Trophoblast cell (in vitro differentiated cells and primary cell): ENCODE data around the gene TMA7.

Source experiments
- DNase-seq, 2 donors: peaks; one replicate each; pipeline ENCODE4 v3.0.0-alpha.2; 2016
- H2AFZ ChIP-seq: 2 replicates; pipeline ENCODE4 v1.6.1; 2013; ENCODE audit warnings: low read length, moderate library complexity, mild to moderate bottlenecking; ENCODE audit not compliant: insufficient read depth, poor library complexity
- H2AK5ac ChIP-seq: 2 replicates; pipeline ENCODE4 v1.6.1; 2013; ENCODE audit warnings: mild to moderate bottlenecking, low read length
- H2BK120ac ChIP-seq: 2 replicates; pipeline ENCODE4 v1.6.1; 2013; ENCODE audit warnings: low read length, mild to moderate bottlenecking, moderate library complexity; ENCODE audit not compliant: insufficient read depth, poor library complexity
- H2BK12ac ChIP-seq: 2 replicates; pipeline ENCODE4 v1.6.1; 2013; ENCODE audit warnings: mild to moderate bottlenecking, low read length, moderate library complexity
- H2BK5ac ChIP-seq: 2 replicates; pipeline ENCODE4 v1.6.1; 2013; ENCODE audit warnings: low read length, low read depth, moderate library complexity, mild to moderate bottlenecking; ENCODE audit not compliant: poor library complexity
- H3K14ac ChIP-seq: 2 replicates; pipeline ENCODE4 v1.6.1; 2013; ENCODE audit warnings: mild to moderate bottlenecking, low read length
- H3K18ac ChIP-seq: 2 replicates; pipeline ENCODE4 v1.6.1; 2013; ENCODE audit warnings: mild to moderate bottlenecking, low read length
- H3K23ac ChIP-seq: 2 replicates; pipeline ENCODE4 v1.6.1; 2013; ENCODE audit warnings: low read length
- H3K27ac ChIP-seq: 2 replicates; pipeline ENCODE4 v1.5.1; 2013; ENCODE audit warnings: low read depth, mild to moderate bottlenecking, inconsistent platforms, low read length, moderate library complexity
- H3K27me3 ChIP-seq: 2 replicates; pipeline ENCODE4 v1.6.1; 2013; ENCODE audit warnings: inconsistent platforms, mild to moderate bottlenecking, low read length, moderate library complexity; ENCODE audit not compliant: insufficient read depth
- H3K36me3 ChIP-seq, 2 experiments: 1 replicate in 1 of 2; 2 replicates in 1 of 2; pipeline ENCODE4 v1.6.1; 2013; ENCODE audit warnings: low read length in 2 of 2, mild to moderate bottlenecking in 2 of 2, moderate library complexity in 1 of 2; ENCODE audit not compliant: insufficient read depth in 2 of 2, control insufficient read depth in 1 of 2
- H3K4ac ChIP-seq: 2 replicates; pipeline ENCODE4 v1.6.1; 2013; ENCODE audit warnings: low read depth, mild to moderate bottlenecking, low read length, moderate library complexity
- H3K4me1 ChIP-seq, 2 experiments: 1 replicate in 1 of 2; 2 replicates in 1 of 2; pipeline ENCODE4 v1.6.1; 2013; ENCODE audit warnings: low read length in 2 of 2, mild to moderate bottlenecking in 2 of 2, moderate library complexity in 1 of 2; ENCODE audit not compliant: insufficient read depth in 2 of 2, control insufficient read depth in 1 of 2
- H3K4me2 ChIP-seq: 2 replicates; pipeline ENCODE4 v1.6.1; 2013; ENCODE audit warnings: inconsistent platforms, mild to moderate bottlenecking, low read length, moderate library complexity
- H3K4me3 ChIP-seq: 2 replicates; pipeline ENCODE4 v1.5.1; 2013; ENCODE audit warnings: mild to moderate bottlenecking, low read depth, low read length, inconsistent platforms
- H3K79me1 ChIP-seq: one replicate; pipeline ENCODE4 v1.6.1; 2013; ENCODE audit warnings: low read length
- H3K79me2 ChIP-seq: 2 replicates; pipeline ENCODE4 v1.6.1; 2013; ENCODE audit warnings: low read length, mild to moderate bottlenecking; ENCODE audit not compliant: control insufficient read depth, insufficient read depth, poor library complexity
- H3K9ac ChIP-seq: 2 replicates; pipeline ENCODE4 v1.6.1; 2013; ENCODE audit warnings: mild to moderate bottlenecking, low read length
- H3K9me3 ChIP-seq: 2 replicates; pipeline ENCODE4 v1.6.1; 2013; ENCODE audit warnings: low read depth, mild to moderate bottlenecking, control low read depth, inconsistent platforms, low read length; ENCODE audit not compliant: insufficient read depth
- H4K12ac ChIP-seq: 2 replicates; pipeline ENCODE4 v1.6.1; 2013; ENCODE audit warnings: low read depth, mild to moderate bottlenecking, low read length, moderate library complexity
- H4K8ac ChIP-seq: 2 replicates; pipeline ENCODE4 v1.6.1; 2013; ENCODE audit warnings: low read depth, mild to moderate bottlenecking, low read length, moderate library complexity
- H4K91ac ChIP-seq: one replicate; pipeline ENCODE4 v1.6.1; 2013; ENCODE audit warnings: low read depth, mild to moderate bottlenecking, low read length, moderate library complexity
- WGBS: extraction: QIAGEN DNeasy Blood & Tissue Kit; methylation state at CpG from one replicate; pipeline ENCODE4 v1.1.7; 2013; ENCODE audit warnings: missing lambda C conversion rate; ENCODE audit not compliant: insufficient read length, insufficient coverage; ENCODE audit errors: extremely low coverage; 5-methylcytosine and 5-hydroxymethylcytosine counted together

Gene TMA7

DNA sequence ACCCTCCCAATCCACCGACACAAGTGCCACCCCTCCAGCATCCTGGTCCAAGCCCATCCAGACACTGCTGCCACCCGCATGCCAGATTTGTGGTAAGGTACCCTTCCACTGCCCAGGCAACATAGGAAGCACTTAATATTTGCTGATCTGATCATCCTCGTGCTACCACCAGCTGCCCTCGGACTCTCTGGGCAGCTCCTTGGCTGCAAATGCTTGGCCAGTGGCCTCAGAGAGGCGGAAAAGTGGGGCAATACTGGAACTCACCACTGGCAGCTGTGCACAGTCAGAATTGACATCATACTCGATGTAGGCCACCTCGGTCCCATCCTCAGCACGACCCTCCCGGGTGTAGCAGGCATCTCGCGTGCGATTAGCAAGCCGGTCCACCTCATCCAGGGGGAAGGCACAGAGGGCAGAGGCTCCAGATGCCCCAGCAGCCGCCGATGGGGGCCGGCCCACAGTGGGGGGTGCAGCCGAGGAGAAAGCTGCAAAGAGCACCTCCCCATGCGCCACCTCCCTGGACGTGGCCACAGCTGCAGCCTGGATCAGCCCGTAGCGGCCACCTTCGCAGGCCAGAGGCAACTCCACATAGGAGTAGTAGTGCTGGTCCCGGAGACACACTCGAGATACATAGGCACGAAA lies 16.7 kb upstream of the TMA7 start:
- no peak overlapping the region for H3K23ac ChIP-seq
- H2BK120ac ChIP-seq = no peak overlapping the region
- no peak overlapping the region for H4K91ac ChIP-seq
- H4K12ac ChIP-seq = no peak overlapping the region
- no peak overlapping the region for H3K27ac ChIP-seq
- no peak overlapping the region for H2AK5ac ChIP-seq
- peaks cover 57 to 64% of the 10 kb centered on the region in 2 experiments for H3K36me3 ChIP-seq
- H3K9me3 ChIP-seq = peaks cover 2% of the 10 kb centered on the region
- H2BK12ac ChIP-seq = no peak overlapping the region
- H3K4ac ChIP-seq = no peak overlapping the region
- WGBS = no CpG with 5 or more reads among the region's 25 CpGs
- no peaks in the 10 kb centered on the region for H3K27me3 ChIP-seq
- no peak for DNase-seq
- peak overlapping the region; percentile 9 for H3K18ac ChIP-seq
- H3K4me2 ChIP-seq = no peak overlapping the region
- peaks cover 23 to 25% of the 10 kb centered on the region in 2 experiments for H3K4me1 ChIP-seq
- H4K8ac ChIP-seq = no peak overlapping the region
- no peak overlapping the region for H2AFZ ChIP-seq
- H3K4me3 ChIP-seq = no peak overlapping the region
- no peak overlapping the region for H3K14ac ChIP-seq
- H3K79me2 ChIP-seq = peaks cover 18% of the 10 kb centered on the region
- no peak overlapping the region for H2BK5ac ChIP-seq
- no peak overlapping the region for H3K9ac ChIP-seq
- H3K79me1 ChIP-seq = no peaks in the 10 kb centered on the region

DNA sequence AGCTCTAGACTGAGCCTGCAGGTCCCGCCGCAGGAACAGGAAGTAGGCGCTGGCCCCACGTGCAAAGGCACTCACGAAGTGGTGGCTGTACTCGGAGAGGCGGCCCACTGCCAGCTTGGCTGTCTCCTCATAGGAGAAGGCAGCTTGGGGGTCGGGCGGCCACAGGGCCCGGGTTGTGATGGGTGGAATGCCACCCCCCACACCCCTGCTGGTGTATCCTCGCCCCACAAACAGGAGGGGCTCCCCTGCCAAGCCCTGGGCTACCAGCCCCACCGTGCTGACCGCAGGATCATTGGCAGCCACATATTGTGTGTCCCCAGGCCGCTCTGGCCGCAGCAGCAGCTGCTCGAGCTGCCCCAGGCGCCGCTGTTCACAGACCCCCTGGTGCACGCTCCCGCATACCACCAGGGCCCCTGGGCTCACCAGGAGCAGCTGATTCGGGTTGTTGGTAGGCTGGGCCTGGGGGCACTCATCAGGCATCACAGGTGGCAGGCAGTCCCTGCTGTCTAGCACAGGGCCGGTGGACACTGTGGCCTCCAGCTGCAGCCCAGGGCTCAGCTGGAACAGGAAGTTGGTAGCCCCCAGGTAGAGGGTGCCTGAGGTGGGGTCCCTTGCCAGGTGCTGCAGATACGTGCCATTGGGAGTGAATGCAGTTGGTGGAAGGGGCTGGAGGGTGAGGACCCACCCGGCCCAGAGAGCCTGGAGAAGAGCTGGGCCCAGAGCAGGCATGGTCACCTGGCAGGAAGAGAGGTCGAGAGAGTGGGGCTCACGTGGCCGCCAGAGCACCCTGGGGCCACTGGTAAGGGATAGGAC lies 16.0 kb upstream of the TMA7 start:
- Histone ChIP-seq H4K8ac (no peak overlapping the region), H4K91ac (no peak overlapping the region), H2AK5ac (no peak overlapping the region), H3K36me3 (peaks cover 49 to 57% of the 10 kb centered on the region in 2 experiments), H2BK12ac (no peak overlapping the region), H3K4me2 (no peak overlapping the region), H3K79me2 (peaks cover 21% of the 10 kb centered on the region), H3K9ac (no peak overlapping the region), H3K27ac (no peak overlapping the region), H4K12ac (no peak overlapping the region), H3K4me1 (peaks cover 25 to 26% of the 10 kb centered on the region in 2 experiments), H3K4ac (peak overlapping the region; percentile 25), H3K23ac (no peak overlapping the region), H2BK5ac (no peak overlapping the region), H3K27me3 (no peaks in the 10 kb centered on the region), H3K14ac (no peak overlapping the region), H2BK120ac (no peak overlapping the region), H3K18ac (peak overlapping the region; percentile 30), H2AFZ (no peak overlapping the region), H3K9me3 (peaks cover 2% of the 10 kb centered on the region), H3K79me1 (peaks cover 2% of the 10 kb centered on the region), H3K4me3 (no peak overlapping the region)
- no CpG with 5 or more reads among the region's 27 CpGs for WGBS
- DNase-seq = no peak

GRCh38 chr3:48425281-48425812 lies 14.7 kb upstream of the TMA7 start:
- no peak overlapping the region for H2AFZ ChIP-seq
- H3K4me2 ChIP-seq = no peak overlapping the region
- H3K79me2 ChIP-seq = peaks cover 27% of the 10 kb centered on the region
- H3K18ac ChIP-seq = peak overlapping the region; percentile 23
- no peak overlapping the region for H3K14ac ChIP-seq
- WGBS = no CpG with 5 or more reads among the region's 13 CpGs
- no peak overlapping the region for H4K8ac ChIP-seq
- no peak overlapping the region for H3K27ac ChIP-seq
- H3K4me3 ChIP-seq = no peak overlapping the region
- H3K36me3 ChIP-seq = peaks cover 39 to 45% of the 10 kb centered on the region in 2 experiments
- peaks cover 28 to 29% of the 10 kb centered on the region in 2 experiments for H3K4me1 ChIP-seq
- H4K91ac ChIP-seq = no peak overlapping the region
- H3K79me1 ChIP-seq = peaks cover 12% of the 10 kb centered on the region
- H3K27me3 ChIP-seq = no peaks in the 10 kb centered on the region
- no peak overlapping the region for H2BK5ac ChIP-seq
- no peak overlapping the region for H4K12ac ChIP-seq
- no peak overlapping the region for H3K23ac ChIP-seq
- no peak overlapping the region for H2BK12ac ChIP-seq
- H3K4ac ChIP-seq = peak overlapping the region; percentile 38
- no peak for DNase-seq
- no peak overlapping the region for H3K9ac ChIP-seq
- no peaks in the 10 kb centered on the region for H3K9me3 ChIP-seq
- H2AK5ac ChIP-seq = peak overlapping the region; percentile 32
- H2BK120ac ChIP-seq = no peak overlapping the region

- no CpG with 5 or more reads among the region's 11 CpGs for WGBS
- no peak overlapping the region for H3K27ac ChIP-seq
These were observed 13.6 kb upstream of the TMA7 start for GRCh38 chr3:48426401-48426909.

More at GRCh38 chr3:48426401-48426909, 13.6 kb upstream of the TMA7 start:
- H3K4me1 ChIP-seq = peaks cover 33% of the 10 kb centered on the region in 2 experiments
- H2AK5ac ChIP-seq = no peak overlapping the region
- H2AFZ ChIP-seq = no peak overlapping the region
- no peak overlapping the region for H3K23ac ChIP-seq
- H3K18ac ChIP-seq = no peak overlapping the region
- H3K4ac ChIP-seq = peak overlapping the region; percentile 58
- no peak overlapping the region for H3K4me3 ChIP-seq
- no peaks in the 10 kb centered on the region for H3K27me3 ChIP-seq
- H4K8ac ChIP-seq = no peak overlapping the region
- peaks cover 14% of the 10 kb centered on the region for H3K79me1 ChIP-seq
- H3K9ac ChIP-seq = no peak overlapping the region
- H4K91ac ChIP-seq = no peak overlapping the region
- no peak for DNase-seq
- no peak overlapping the region for H4K12ac ChIP-seq
- H3K14ac ChIP-seq = no peak overlapping the region
- peaks cover 27% of the 10 kb centered on the region for H3K79me2 ChIP-seq
- no peaks in the 10 kb centered on the region for H3K9me3 ChIP-seq
- no peak overlapping the region for H2BK120ac ChIP-seq
- peaks cover 30 to 33% of the 10 kb centered on the region in 2 experiments for H3K36me3 ChIP-seq
- H2BK12ac ChIP-seq = no peak overlapping the region
- H2BK5ac ChIP-seq = no peak overlapping the region
- no peak overlapping the region for H3K4me2 ChIP-seq
